NCI-H748 treated with DMSO at 0.1 percent for 48 hours (cell line): Measurements from ENCODE around the gene TACR1.
"Not testable (repeated sequence)": the region's sequence is repeated elsewhere in the genome, so short reads cannot be mapped to it uniquely, and the experiment has no call there.

Experiments
- DNase-seq: peaks from one replicate; lab custom pipeline; 2025; lab: John Stamatoyannopoulos, UW

Gene TACR1

GRCh38 chr2:75199428-75200011 is at the start of gene TACR1:
Gene TACR1 (minus strand): TSS chr2:75199520. CDS start chr2:75198934, 586 bp downstream.
- peak; percentile 13 for DNase-seq

- DNase-seq: not testable (repeated sequence)
These were observed 49.3 kb upstream of the TACR1 start for GRCh38 chr2:75248581-75248980.

GRCh38 chr2:75246441-75247167 is 47.3 kb upstream of the TACR1 start:
- no peak for DNase-seq

GRCh38 chr2:75243219-75243618 is 43.9 kb upstream of the TACR1 start:
- no peak for DNase-seq

GRCh38 chr2:75241696-75242095 is 42.4 kb upstream of the TACR1 start:
- peak; percentile 0 for DNase-seq

GRCh38 chr2:75238670-75239330 is 39.5 kb upstream of the TACR1 start:
- DNase-seq: no peak

GRCh38 chr2:75237296-75237695 is 38.0 kb upstream of the TACR1 start:
- DNase-seq: no peak

- DNase-seq: no peak
These were observed 34.6 kb upstream of the TACR1 start for GRCh38 chr2:75233965-75234364.

- no peak for DNase-seq
These were observed 27.3 kb upstream of the TACR1 start for GRCh38 chr2:75226617-75227016.

GRCh38 chr2:75226099-75226498 is 26.8 kb upstream of the TACR1 start:
- DNase-seq: no peak

- DNase-seq: no peak
These were observed 25.3 kb upstream of the TACR1 start for GRCh38 chr2:75224636-75225094.

- no peak for DNase-seq
These were observed 23.2 kb upstream of the TACR1 start for GRCh38 chr2:75222527-75222926.

GRCh38 chr2:75221862-75222261 is 22.5 kb upstream of the TACR1 start:
- no peak for DNase-seq

- not testable (repeated sequence) for DNase-seq
These were observed 19.9 kb upstream of the TACR1 start for GRCh38 chr2:75219213-75219612.

GRCh38 chr2:75211266-75211770 is 12.0 kb upstream of the TACR1 start:
- no peak for DNase-seq

GRCh38 chr2:75210409-75210808 is 11.1 kb upstream of the TACR1 start:
- no peak for DNase-seq

GRCh38 chr2:75208738-75209137 is 9.4 kb upstream of the TACR1 start:
- DNase-seq: no peak

- DNase-seq: no peak
These were observed 5.5 kb upstream of the TACR1 start for GRCh38 chr2:75204833-75205232.

- DNase-seq: no peak
These were observed 3.0 kb upstream of the TACR1 start for GRCh38 chr2:75202359-75202758.

GRCh38 chr2:75200140-75201096 is 1.1 kb upstream of the TACR1 start:
- peak; percentile 7 for DNase-seq

- no peak for DNase-seq
These were observed 4.1 kb downstream of the TACR1 start for GRCh38 chr2:75195076-75195691.
